HCT116 (cell line): ENCODE measurements around the gene XDH. TPM values are rescaled to one million over a fixed set of nuclear protein-coding genes. Genes with fewer than 3 reads are reported as not detected.

Experiments used
- ATAC-seq: fragments of 200-7000 bp; cut with Tn5 transposase; 2 replicates; pipeline ENCODE4 v1.9.1; 2020; ENCODE audit warnings: mild to moderate bottlenecking, moderate library complexity
- BruUV-seq: library from RNA; stranded (reverse); fragments of 400-500 nt; replicated peaks from 2 replicates; lab custom pipeline; 2021; lab: Mats Ljungman, UMichigan
- CTCF ChIA-PET: fragments of 300-600 bp; sonication (Branson Sonifier 250); formaldehyde crosslinking; loops from one replicate; lab custom pipeline; 2021; ENCODE audit warnings: antibody characterized with exemption; lab: Charles Lee
- POLR2A ChIA-PET: fragments of 300-600, 350-600 bp; sonication (Branson Sonifier 250); formaldehyde crosslinking; loops from one replicate; lab custom pipeline; 2021; ENCODE audit warnings: antibody characterized with exemption; lab: Charles Lee
- RAD21 ChIA-PET, 2 experiments: fragments of 300-600 bp; sonication (Branson Sonifier 250); formaldehyde crosslinking; loops; one replicate each; lab custom pipeline; 2023; ENCODE audit warnings: low total read pairs in 2 of 2; ENCODE audit not compliant: uncharacterized antibody in 2 of 2, unreplicated experiment in 2 of 2, low non-redundant PET in 1 of 2; lab: Charles Lee
- DNase-seq: peaks from one replicate; pipeline ENCODE4 v3.0.0-alpha.2; 2010; ENCODE audit warnings: low read depth, low spot score
- H2AFZ ChIP-seq: fragments of 200-600 bp; shearing (Covaris generic), sonication (generic); 2 replicates; pipeline ENCODE4 v1.6.1; 2017; ENCODE audit warnings: low read depth, mixed run types, mixed read lengths, antibody characterized with exemption, low read length; ENCODE audit not compliant: poor library complexity, severe bottlenecking
- H3K27ac ChIP-seq: 2 replicates; pipeline ENCODE4 v1.5.1; 2012; ENCODE audit warnings: low read depth, low read length
- H3K27me3 ChIP-seq: fragments of 200-600 bp; sonication (generic); 2 replicates; pipeline ENCODE4 v1.6.1; 2016; ENCODE audit warnings: mixed run types, low read length, mixed read lengths; ENCODE audit not compliant: insufficient read depth
- H3K36me3 ChIP-seq, 2 experiments: fragments of 200-500 bp in 1 of 2; fragments of 200-600 bp in 1 of 2; sonication (Bioruptor generic) in 1 of 2; sonication (generic) in 1 of 2; 2 replicates each; pipeline versions ENCODE4 v1.5.1 to v1.6.1; 2014 to 2016; ENCODE audit warnings: low read length in 2 of 2, inconsistent platforms in 1 of 2, mixed read lengths in 1 of 2, mixed run types in 1 of 2; ENCODE audit not compliant: insufficient read depth in 2 of 2, control insufficient read depth in 1 of 2
- H3K4me1 ChIP-seq, 2 experiments: fragments of 200-600 bp in 1 of 2; sonication (generic) in 1 of 2; 2 replicates each; pipeline versions ENCODE4 v1.5.1 to v1.6.1; 2012 to 2017; ENCODE audit warnings: low read length in 2 of 2, inconsistent platforms in 1 of 2, mild to moderate bottlenecking in 1 of 2, mixed read lengths in 1 of 2, mixed run types in 1 of 2, moderate library complexity in 1 of 2; ENCODE audit not compliant: insufficient read depth in 2 of 2, control insufficient read depth in 1 of 2
- H3K4me2 ChIP-seq: fragments of 200-600 bp; sonication (generic); 2 replicates; pipeline ENCODE4 v1.6.1; 2017; ENCODE audit warnings: mixed run types, low read length, mixed read lengths
- H3K4me3 ChIP-seq, 2 experiments: fragments of 200-600 bp in 1 of 2; sonication (generic) in 1 of 2; replicated peaks in 1 of 2; 2 replicates each; pipeline ENCODE4 v1.5.1; 2011 to 2016; ENCODE audit warnings: low read length in 2 of 2, control low read depth in 1 of 2, low read depth in 1 of 2, mild to moderate bottlenecking in 1 of 2, mixed read lengths in 1 of 2, mixed run types in 1 of 2
- H3K79me2 ChIP-seq: fragments of 200-600 bp; sonication (generic); 2 replicates; pipeline ENCODE4 v1.6.1; 2017; ENCODE audit warnings: mild to moderate bottlenecking, mixed run types, low read length, moderate library complexity, mixed read lengths; ENCODE audit not compliant: insufficient read depth
- H3K9ac ChIP-seq: fragments of 200-600 bp; sonication (generic); 2 replicates; pipeline ENCODE4 v1.6.1; 2016; ENCODE audit warnings: low read length, mixed read lengths
- H3K9me2 ChIP-seq: fragments of 200-600 bp; sonication (generic), shearing (Covaris generic); 2 replicates; pipeline ENCODE4 v1.6.1; 2017; ENCODE audit warnings: mixed run types, mild to moderate bottlenecking, moderate library complexity; ENCODE audit not compliant: insufficient read depth
- H3K9me3 ChIP-seq, 2 experiments: fragments of 200-500 bp in 1 of 2; fragments of 200-600 bp in 1 of 2; sonication (Bioruptor generic) in 1 of 2; sonication (generic) in 1 of 2; 2 replicates each; pipeline ENCODE4 v1.6.1; 2014 to 2017; ENCODE audit warnings: low read length in 2 of 2, mixed read lengths in 2 of 2, inconsistent platforms in 1 of 2, low read depth in 1 of 2, mild to moderate bottlenecking in 1 of 2, mixed run types in 1 of 2, moderate library complexity in 1 of 2; ENCODE audit not compliant: control insufficient read depth in 1 of 2, insufficient read depth in 1 of 2
- H4K20me1 ChIP-seq: fragments of 200-600 bp; sonication (generic), shearing (Covaris generic); 2 replicates; pipeline ENCODE4 v1.6.1; 2017; ENCODE audit warnings: mixed run types, mild to moderate bottlenecking, moderate library complexity; ENCODE audit not compliant: insufficient read depth
- CBX3 ChIP-seq: IDR thresholded peaks from 2 replicates; pipeline ENCODE4 v1.6.1; 2012; ENCODE audit warnings: low read depth
- ELF1 ChIP-seq: IDR thresholded peaks from 2 replicates; pipeline ENCODE4 v1.6.1; 2012; ENCODE audit warnings: low read depth, borderline replicate concordance
- FOSL1 ChIP-seq: IDR thresholded peaks from 2 replicates; pipeline ENCODE4 v1.6.1; 2012; ENCODE audit warnings: low read depth
- MAX ChIP-seq: IDR thresholded peaks from 2 replicates; pipeline ENCODE4 v1.6.1; 2012
- POLR2A ChIP-seq: IDR thresholded peaks from 2 replicates; pipeline ENCODE4 v1.7.0; 2011; ENCODE audit warnings: borderline replicate concordance; ENCODE audit not compliant: insufficient read depth, insufficient read length; ENCODE audit errors: extremely low read depth
- TCF7L2 ChIP-seq: IDR thresholded peaks from 2 replicates; pipeline ENCODE4 v1.7.0; 2011; ENCODE audit warnings: borderline replicate concordance, inconsistent platforms; ENCODE audit not compliant: insufficient read depth, insufficient read length; ENCODE audit errors: extremely low read depth
- YY1 ChIP-seq: IDR thresholded peaks from 2 replicates; pipeline ENCODE4 v1.6.1; 2011; ENCODE audit warnings: low read length, low read depth, moderate library complexity, mild to moderate bottlenecking; ENCODE audit not compliant: insufficient replicate concordance; ENCODE audit errors: extremely low read depth
- ZBTB33 ChIP-seq: IDR thresholded peaks from 2 replicates; pipeline ENCODE4 v1.6.1; 2011; ENCODE audit warnings: mild to moderate bottlenecking, low read length, moderate library complexity; ENCODE audit not compliant: insufficient replicate concordance; ENCODE audit errors: extremely low read depth
- intact Hi-C: fragments of 100-400 bp; cut with micrococcal nuclease; formaldehyde crosslinking; loops from 2 replicates; pipeline ENCODE4 v1.10.0; 2022
- total RNA-seq: library from RNA; stranded (reverse); gene quantifications from one replicate; pipeline ENCODE4 v1.2.1, GENCODE V29; 2021; ENCODE audit not compliant: unreplicated experiment
- TF ChIP-seq, protein P1 (sequence below), 3 experiments: fragments of 200-600 bp in 1 of 3; sonication (generic) in 1 of 3; IDR thresholded peaks in 2 of 3; conservative IDR thresholded peaks in 1 of 3; 2 replicates each; pipeline ENCODE4 v1.5.1; 2012 to 2017; ENCODE audit warnings: low read depth in 2 of 3, low read length in 2 of 3, antibody characterized with exemption in 1 of 3, borderline replicate concordance in 1 of 3, control low read depth in 1 of 3, mild to moderate bottlenecking in 1 of 3, mixed read lengths in 1 of 3, mixed run types in 1 of 3, moderate library complexity in 1 of 3; ENCODE audit not compliant: insufficient read depth in 1 of 3

XDH gene
- total RNA-seq, 1 experiment from 2014 or later, result 0.15 TPM

- no peak for TF ChIP-seq ZBTB33
- TF ChIP-seq ELF1, result no peak
These were observed 34.3 kb downstream of the XDH start (continued) for GRCh38 chr2:31380243-31380642.

DNA sequence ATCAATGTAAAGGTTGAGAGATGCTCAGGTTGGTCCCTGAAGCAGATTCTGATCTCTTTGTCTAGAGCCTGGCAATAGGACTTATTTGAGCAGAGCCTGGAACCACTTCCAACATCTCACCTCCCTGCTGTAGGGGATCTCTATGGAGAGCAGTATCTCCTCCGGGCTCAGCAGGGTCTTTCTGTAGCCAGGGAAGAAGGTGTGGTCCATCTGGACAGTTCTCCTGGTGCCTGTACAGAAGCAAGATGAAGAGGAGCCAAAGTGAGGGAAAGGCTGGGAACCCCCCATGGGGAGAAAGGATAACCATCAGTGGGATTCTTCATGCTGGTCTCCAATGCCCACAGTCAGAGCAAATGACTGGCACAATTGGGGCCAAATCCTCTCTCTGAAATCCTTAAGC lies 34.8 kb downstream of the XDH start:
- Histone ChIP-seq H3K36me3 (no peaks in the 10 kb centered on the region), H3K9me2 (no peaks in the 10 kb centered on the region), H3K79me2 (no peaks in the 10 kb centered on the region), H3K4me1 (peaks cover 2 to 21% of the 10 kb centered on the region in 2 experiments; a peak in 3 of 4 replicates), H4K20me1 (no peaks in the 10 kb centered on the region), H2AFZ (no peak overlapping the region), H3K4me3 (no peak overlapping the region), H3K27me3 (no peaks in the 10 kb centered on the region), H3K9me3 (no peaks in the 10 kb centered on the region), H3K9ac (no peak overlapping the region), H3K4me2 (no peak overlapping the region), H3K27ac (no peak overlapping the region)
- ChIA-PET POLR2A (no interaction called here), CTCF (no interaction called here), RAD21 (no interaction called here)
- intact Hi-C loops, result no loop called here
- TF ChIP-seq TCF7L2 (no peak), CBX3 (no peak), ELF1 (no peak), MAX (no peak), YY1 (no peak), POLR2A (no peak), FOSL1 (no peak)
- TF ChIP-seq, protein P1, sequence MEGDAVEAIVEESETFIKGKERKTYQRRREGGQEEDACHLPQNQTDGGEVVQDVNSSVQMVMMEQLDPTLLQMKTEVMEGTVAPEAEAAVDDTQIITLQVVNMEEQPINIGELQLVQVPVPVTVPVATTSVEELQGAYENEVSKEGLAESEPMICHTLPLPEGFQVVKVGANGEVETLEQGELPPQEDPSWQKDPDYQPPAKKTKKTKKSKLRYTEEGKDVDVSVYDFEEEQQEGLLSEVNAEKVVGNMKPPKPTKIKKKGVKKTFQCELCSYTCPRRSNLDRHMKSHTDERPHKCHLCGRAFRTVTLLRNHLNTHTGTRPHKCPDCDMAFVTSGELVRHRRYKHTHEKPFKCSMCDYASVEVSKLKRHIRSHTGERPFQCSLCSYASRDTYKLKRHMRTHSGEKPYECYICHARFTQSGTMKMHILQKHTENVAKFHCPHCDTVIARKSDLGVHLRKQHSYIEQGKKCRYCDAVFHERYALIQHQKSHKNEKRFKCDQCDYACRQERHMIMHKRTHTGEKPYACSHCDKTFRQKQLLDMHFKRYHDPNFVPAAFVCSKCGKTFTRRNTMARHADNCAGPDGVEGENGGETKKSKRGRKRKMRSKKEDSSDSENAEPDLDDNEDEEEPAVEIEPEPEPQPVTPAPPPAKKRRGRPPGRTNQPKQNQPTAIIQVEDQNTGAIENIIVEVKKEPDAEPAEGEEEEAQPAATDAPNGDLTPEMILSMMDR (IDR thresholded peaks at IDR 0.05 in 2 of 3, conservative IDR thresholded peaks at IDR 0.05 in 1 of 3; ENCODE audit: borderline replicate concordance in 1 of 3, insufficient read depth in 1 of 3, low read depth in 2 of 3, low read length in 2 of 3), result no peak
- ATAC-seq (no peak), DNase-seq (no peak)
- no TSS peak for BruUV-seq
